Stimulated activated CD8-positive, alpha-beta memory T cell treated with anti-CD3 and anti-CD28 coated beads, Interleukin-12 subunit alpha, Interleukin-12 subunit beta, amount 100 ng/mL, for 24 hours (primary cell): ENCODE data around the gene SVBP.

ENCODE experiments used
- DNase-seq: peaks from one replicate; pipeline ENCODE4 v3.0.0-alpha.2; 2020; ENCODE audit errors: extremely low read depth

SVBP gene

GRCh38 chr1:42765269-42765668 lies 51.9 kb downstream of the SVBP start:
- no peak for DNase-seq

DNA sequence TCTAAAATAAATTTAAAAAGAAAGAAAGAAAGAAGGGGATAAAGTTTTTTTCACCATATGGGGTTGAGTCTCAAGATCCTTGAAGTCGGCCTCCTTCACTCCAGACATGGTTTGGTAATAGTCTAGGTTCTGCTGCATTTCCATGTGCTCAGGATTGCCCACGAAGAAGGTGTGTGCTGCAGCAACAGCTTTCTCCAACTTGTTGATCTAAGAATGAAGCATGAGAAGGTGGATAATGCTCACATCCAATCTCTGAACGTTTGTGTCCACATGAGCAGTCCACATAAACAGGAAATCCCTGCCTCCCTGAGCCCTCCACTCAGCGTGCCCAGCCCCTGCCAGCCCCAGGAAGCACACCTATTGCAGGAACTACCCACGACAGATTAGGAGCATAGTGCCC lies 54.9 kb downstream of the SVBP start:
- no peak for DNase-seq

DNA sequence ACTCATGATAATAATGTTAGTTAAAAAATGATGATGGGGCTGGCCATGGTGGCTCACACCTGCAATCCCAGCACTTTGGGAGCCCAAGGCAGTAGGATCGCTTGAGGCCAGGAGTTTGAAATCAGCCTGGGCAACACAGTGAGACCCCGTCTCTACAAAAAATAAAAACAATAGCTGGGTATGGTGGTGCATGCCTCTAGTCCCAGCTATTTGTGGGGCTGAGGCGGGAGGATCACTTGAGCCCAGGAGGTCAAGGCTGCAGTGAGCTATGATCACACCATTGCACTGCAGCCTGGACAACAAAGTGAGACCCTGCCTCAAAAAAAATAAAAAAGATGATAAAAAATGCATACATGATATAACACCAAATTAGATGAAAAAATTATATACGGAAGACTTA lies 55.6 kb downstream of the SVBP start:
- DNase-seq, result no peak

GRCh38 chr1:42759114-42759513 lies 58.1 kb downstream of the SVBP start:
- no peak for DNase-seq

DNA sequence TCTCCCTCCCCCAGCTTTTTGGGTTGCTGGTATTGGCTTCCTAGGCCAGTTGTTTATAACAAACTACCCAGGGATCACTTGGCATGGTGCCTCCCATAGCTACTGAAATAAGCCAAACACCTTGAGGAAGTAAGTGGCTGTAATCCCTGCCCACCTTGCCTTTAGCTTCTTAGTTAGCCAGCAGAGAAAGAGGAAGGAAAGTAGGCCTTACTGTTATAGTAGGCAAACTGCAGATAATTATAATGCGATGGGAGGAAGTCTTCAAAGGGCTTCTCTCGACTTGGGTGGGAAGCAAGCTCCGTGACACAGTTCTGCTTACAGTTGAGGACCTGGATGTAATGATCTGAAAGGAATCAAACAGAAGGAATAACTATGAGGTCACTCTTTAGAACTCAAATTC lies 58.6 kb downstream of the SVBP start:
- DNase-seq, result no peak

DNA sequence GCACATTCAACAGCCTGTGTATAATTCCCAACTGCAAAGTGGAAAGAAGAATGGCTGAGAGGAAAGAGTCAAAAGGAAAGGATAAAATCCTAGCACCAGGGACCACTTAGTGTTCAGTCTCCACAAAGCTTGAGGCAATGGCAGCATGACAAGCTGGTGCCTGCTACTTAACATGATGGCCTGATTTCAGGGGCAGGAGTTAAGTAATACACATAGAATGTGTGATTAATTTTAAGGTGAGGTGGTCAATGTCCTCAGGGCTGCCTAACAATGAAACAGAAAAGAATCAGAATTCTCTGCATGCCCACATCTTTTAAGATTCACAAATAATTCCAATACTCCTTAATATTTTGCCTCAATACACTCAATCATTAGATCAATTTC lies 59.3 kb downstream of the SVBP start:
- no peak for DNase-seq
